Large intestine (tissue), 3 donors: ENCODE measurements around the gene UBXN6. TPM values are rescaled to one million over a fixed set of nuclear protein-coding genes. Genes with fewer than 3 reads are reported as not detected.
A peak's percentile ranks its signal among the peaks of the same experiment; 100 is the strongest.

Experiments
- DNase-seq, 2 donors: peaks; one replicate each; pipeline versions ENCODE4 v3.0.0 to v3.0.0-alpha.2; 2013
- H3K27ac ChIP-seq: one replicate; pipeline ENCODE4 v1.5.1; 2013; ENCODE audit warnings: low read length
- H3K27me3 ChIP-seq: 2 replicates; pipeline ENCODE4 v1.6.1; 2013; ENCODE audit warnings: low read length; ENCODE audit not compliant: control insufficient read depth, insufficient read depth
- H3K36me3 ChIP-seq: 2 replicates; pipeline ENCODE4 v1.6.1; 2013; ENCODE audit warnings: low read length; ENCODE audit not compliant: control insufficient read depth, insufficient read depth
- H3K4me1 ChIP-seq: one replicate; pipeline ENCODE4 v1.6.1; 2013; ENCODE audit warnings: low read length; ENCODE audit not compliant: control insufficient read depth, insufficient read depth
- H3K4me3 ChIP-seq: one replicate; pipeline ENCODE4 v1.5.1; 2013; ENCODE audit warnings: low read length
- H3K9me3 ChIP-seq: one replicate; pipeline ENCODE4 v1.6.1; 2013; ENCODE audit warnings: mild to moderate bottlenecking, low read depth, low read length, moderate library complexity; ENCODE audit not compliant: control insufficient read depth
- WGBS: methylation state at CpG from one replicate; pipeline ENCODE4 v1.1.5; 2013; ENCODE audit warnings: low lambda C conversion rate; ENCODE audit not compliant: insufficient coverage; 5-methylcytosine and 5-hydroxymethylcytosine counted together
- polyA plus RNA-seq: library from polyadenylated mRNA; unstranded; fragments of 120-200 nt; gene quantifications from one replicate; pipeline ENCODE4 v1.2.1, GENCODE V29; 2013

The UBXN6 gene
- polyA plus RNA-seq, 1 donor: 92.8 TPM

- Histone ChIP-seq H3K27me3 (no peaks in the 10 kb centered on the region), H3K4me1 (peaks cover 27% of the 10 kb centered on the region), H3K9me3 (no peaks in the 10 kb centered on the region), H3K36me3 (peaks cover 4% of the 10 kb centered on the region), H3K4me3 (peak overlapping the region; percentile 84), H3K27ac (no peak overlapping the region)
- WGBS: 20% methylated on average over 1 of the region's 32 CpGs
- peak in 1 of 2 donors; percentile 17 for DNase-seq
These were observed 54.4 kb downstream of the UBXN6 start for GRCh38 chr19:4403005-4403761.

- H3K36me3 ChIP-seq: peaks cover 4% of the 10 kb centered on the region
- DNase-seq: peak; percentile 100
- H3K27me3 ChIP-seq: no peaks in the 10 kb centered on the region
- peak within 1 kb of the TSS; percentile 84 for H3K4me3 ChIP-seq
- peaks cover 32% of the 10 kb centered on the region for H3K4me1 ChIP-seq
- no peaks in the 10 kb centered on the region for H3K9me3 ChIP-seq
- H3K27ac ChIP-seq: peak within 1 kb of the TSS; percentile 72
- 0% methylated on average over 1 of the region's 84 CpGs for WGBS
These were observed 55.2 kb downstream of the UBXN6 start, which contains the start of gene CHAF1A for GRCh38 chr19:4402171-4403004. Gene CHAF1A, plus strand, starts transcription at chr19:4402640. Its CDS starts 123 bp downstream, at chr19:4402763.

- no CpG with 5 or more reads among the region's 8 CpGs for WGBS
- Histone ChIP-seq H3K27ac (peak overlapping the region; percentile 72), H3K4me1 (peaks cover 39% of the 10 kb centered on the region), H3K27me3 (no peaks in the 10 kb centered on the region), H3K4me3 (peak overlapping the region; percentile 45), H3K36me3 (peaks cover 11% of the 10 kb centered on the region), H3K9me3 (no peaks in the 10 kb centered on the region)
- no peak for DNase-seq
These were observed 55.8 kb downstream of the UBXN6 start for GRCh38 chr19:4401769-4402170.

GRCh38 chr19:4400135-4400936, 57.3 kb downstream of the UBXN6 start, which contains the start of gene SH3GL1:
Gene SH3GL1, minus strand, starts transcription at chr19:4400547. Its CDS starts 179 bp downstream, at chr19:4400368.
- no peaks in the 10 kb centered on the region for H3K27me3 ChIP-seq
- H3K36me3 ChIP-seq: peaks cover 16% of the 10 kb centered on the region
- no CpG with 5 or more reads among the region's 90 CpGs for WGBS
- H3K9me3 ChIP-seq: no peaks in the 10 kb centered on the region
- peaks cover 41% of the 10 kb centered on the region for H3K4me1 ChIP-seq
- H3K4me3 ChIP-seq: peak within 1 kb of the TSS; percentile 94
- H3K27ac ChIP-seq: peak within 1 kb of the TSS; percentile 91
- peak; percentile 91 for DNase-seq

GRCh38 chr19:4399812-4400134, 57.8 kb downstream of the UBXN6 start:
- peaks cover 45% of the 10 kb centered on the region for H3K4me1 ChIP-seq
- H3K27me3 ChIP-seq: no peaks in the 10 kb centered on the region
- peak overlapping the region; percentile 94 for H3K4me3 ChIP-seq
- WGBS: no CpG with 5 or more reads among the region's 12 CpGs
- DNase-seq: peak in 1 of 2 donors; percentile 81
- H3K27ac ChIP-seq: peak overlapping the region; percentile 91
- H3K36me3 ChIP-seq: peaks cover 21% of the 10 kb centered on the region
- H3K9me3 ChIP-seq: no peaks in the 10 kb centered on the region

GRCh38 chr19:4396949-4397783, 60.4 kb downstream of the UBXN6 start:
- 83% methylated on average over 3 of the region's 15 CpGs for WGBS
- Histone ChIP-seq H3K4me1 (peaks cover 57% of the 10 kb centered on the region), H3K4me3 (no peak overlapping the region), H3K36me3 (peaks cover 22% of the 10 kb centered on the region), H3K27ac (peak overlapping the region; percentile 91), H3K9me3 (no peaks in the 10 kb centered on the region), H3K27me3 (no peaks in the 10 kb centered on the region)
- peak in 1 of 2 donors; percentile 38 for DNase-seq

Other genes starting within 250 kb of the UBXN6 start
- 4.2 TPM for gene EBI3, start 228.3 kb downstream of the UBXN6 start, polyA plus RNA-seq
- gene YJU2, start 210.7 kb downstream of the UBXN6 start, polyA plus RNA-seq: 20.9 TPM
- gene SHD, start 178.5 kb downstream of the UBXN6 start, polyA plus RNA-seq: 4.0 TPM
- gene TMIGD2, start 155.4 kb downstream of the UBXN6 start, polyA plus RNA-seq: 3.5 TPM
- 5.1 TPM for gene FSD1, start 153.2 kb downstream of the UBXN6 start, polyA plus RNA-seq
- 53.6 TPM for gene STAP2, start 119.0 kb downstream of the UBXN6 start, polyA plus RNA-seq
- gene MPND, start 114.2 kb downstream of the UBXN6 start, polyA plus RNA-seq: 16.5 TPM
- gene SH3GL1, start 57.2 kb downstream of the UBXN6 start, polyA plus RNA-seq: 120 TPM
- gene CHAF1A, start 55.2 kb downstream of the UBXN6 start, polyA plus RNA-seq: 12.4 TPM
- gene HDGFL2, start 14.5 kb upstream of the UBXN6 start, polyA plus RNA-seq: 45.6 TPM
- 1.8 TPM for gene PLIN4, start 60.7 kb upstream of the UBXN6 start, polyA plus RNA-seq
- gene PLIN5, start 77.4 kb upstream of the UBXN6 start, polyA plus RNA-seq: 2.0 TPM
- 2.2 TPM for gene LRG1, start 82.2 kb upstream of the UBXN6 start, polyA plus RNA-seq
- gene SEMA6B, start 101.9 kb upstream of the UBXN6 start, polyA plus RNA-seq: 3.3 TPM
- gene TNFAIP8L1, start 181.7 kb upstream of the UBXN6 start, polyA plus RNA-seq: 24.4 TPM
- gene MYDGF, start 212.5 kb upstream of the UBXN6 start, polyA plus RNA-seq: 103 TPM